CMK (cell line): ENCODE measurements around the gene ENDOU.

Experiments used
- DNase-seq: peaks from one replicate; pipeline ENCODE4 v3.0.0-alpha.2; 2010; ENCODE audit warnings: low read depth

ENDOU gene

GRCh38 chr12:47725091-47725772 lies at the start of gene ENDOU:
ENDOU (minus strand) TSS chr12:47725490; CDS start chr12:47725413, 77 bp downstream.
- DNase-seq: no peak

GRCh38 chr12:47774663-47775062 lies 49.4 kb upstream of the ENDOU start:
- no peak for DNase-seq

GRCh38 chr12:47773858-47774580 lies 48.7 kb upstream of the ENDOU start:
- DNase-seq: no peak

GRCh38 chr12:47773062-47773857 lies 48.0 kb upstream of the ENDOU start, which contains the start of gene SLC48A1:
SLC48A1 (plus strand) TSS chr12:47773238; CDS start chr12:47773305, 67 bp downstream.
- no peak for DNase-seq

- DNase-seq: no peak
Measured at GRCh38 chr12:47772738-47773061, 47.4 kb upstream of the ENDOU start.

- no peak for DNase-seq
Measured at GRCh38 chr12:47772094-47772660, 46.9 kb upstream of the ENDOU start.

- DNase-seq: no peak
Measured at GRCh38 chr12:47771304-47771703, 46.0 kb upstream of the ENDOU start.

GRCh38 chr12:47770086-47770726 lies 44.9 kb upstream of the ENDOU start:
- DNase-seq: no peak

GRCh38 chr12:47769234-47770085 lies 44.2 kb upstream of the ENDOU start:
- DNase-seq: no peak

GRCh38 chr12:47768323-47768811 lies 43.1 kb upstream of the ENDOU start:
- no peak for DNase-seq

- no peak for DNase-seq
Measured at GRCh38 chr12:47767216-47767724, 42.0 kb upstream of the ENDOU start.

- DNase-seq: no peak
Measured at GRCh38 chr12:47766502-47767215, 41.4 kb upstream of the ENDOU start.

- DNase-seq: no peak
Measured at GRCh38 chr12:47763481-47764346, 38.4 kb upstream of the ENDOU start.

GRCh38 chr12:47762850-47763465 lies 37.7 kb upstream of the ENDOU start:
- DNase-seq: no peak

- peak; percentile 62 for DNase-seq
Measured at GRCh38 chr12:47758834-47759690, 33.8 kb upstream of the ENDOU start, which contains the start of gene RAPGEF3. RAPGEF3 (minus strand) TSS chr12:47758880; CDS start chr12:47758556, 324 bp downstream.

GRCh38 chr12:47758584-47758833 lies 33.2 kb upstream of the ENDOU start:
- DNase-seq: no peak

- no peak for DNase-seq
Measured at GRCh38 chr12:47757840-47758583, 32.7 kb upstream of the ENDOU start.
